ENCODE measurements around the gene CEACAM19.

GRCh38 chr19:44662691-44663385 lies 8.4 kb upstream of the CEACAM19 start:
- no peak for TF ChIP-seq CTCF (IDR thresholded peaks at IDR 0.05)
- TF ChIP-seq POLR2A (IDR thresholded peaks at IDR 0.05) = no peak
- no peak for TF ChIP-seq POLR2AphosphoS5 (IDR thresholded peaks at IDR 0.05)

Measured in suprapubic skin (tissue), 4 donors.